Measurements from ENCODE around the gene BEAN1.
"Not testable (repeated sequence)": the region's sequence is repeated elsewhere in the genome, so short reads cannot be mapped to it uniquely, and the experiment has no call there.

The BEAN1 gene

DNA sequence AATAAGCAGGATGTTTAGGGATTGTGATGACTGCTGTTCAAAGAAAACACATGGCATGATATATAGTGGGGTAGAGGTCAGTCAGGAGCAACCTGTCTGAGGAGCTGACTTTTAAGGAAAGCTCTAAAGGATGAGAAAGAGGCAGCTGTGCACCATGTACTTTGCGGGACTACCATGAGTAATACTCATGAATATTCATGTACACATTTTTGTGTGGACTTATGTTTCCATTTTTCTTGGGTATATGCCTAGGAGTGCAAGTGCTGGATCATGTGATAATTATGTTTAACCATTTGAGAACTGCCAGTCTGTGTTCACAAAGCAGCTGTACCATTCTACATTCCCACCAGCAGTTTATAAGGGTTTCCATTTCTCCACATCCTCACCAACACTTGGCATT is 35.8 kb downstream of the BEAN1 start:
- Histone ChIP-seq H3K9me3 (ENCODE audit: control insufficient read depth, insufficient read depth, low read depth, low read length) (no peaks in the 10 kb centered on the region), H3K27ac (ENCODE audit: low read depth, low read length) (no peak overlapping the region), H3K4me1 (ENCODE audit: control insufficient read depth, insufficient read depth, low read length) (peaks cover 14% of the 10 kb centered on the region), H3K4me3 (ENCODE audit: low read depth, low read length) (no peak overlapping the region), H3K36me3 (ENCODE audit: control insufficient read depth, insufficient read depth, low read length) (no peaks in the 10 kb centered on the region), H3K27me3 (ENCODE audit: control insufficient read depth, insufficient read depth, low read length) (no peaks in the 10 kb centered on the region; the same call in 1 of the 2 replicates), H3K9ac (ENCODE audit: low read length) (no peak overlapping the region)

DNA sequence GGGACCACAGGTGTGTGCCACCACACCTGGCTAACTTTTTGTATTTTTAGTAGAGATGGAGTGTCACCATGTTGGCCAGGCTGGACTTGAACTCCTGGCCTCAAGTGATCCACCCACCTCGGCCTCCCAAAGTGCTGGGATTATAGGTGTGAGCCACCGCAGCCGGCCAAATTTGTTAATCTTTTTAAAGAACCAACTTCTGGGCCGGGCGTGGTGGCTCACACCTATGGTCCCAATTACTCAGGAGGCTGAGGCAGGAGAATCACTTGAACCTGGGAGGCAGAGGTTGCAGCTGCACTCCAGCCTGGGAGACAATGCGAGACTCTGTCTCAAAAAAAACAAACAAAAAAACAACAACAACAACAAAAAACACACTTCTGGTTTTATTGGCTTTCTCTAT is 38.9 kb downstream of the BEAN1 start:
- H3K4me3 ChIP-seq (ENCODE audit: low read depth, low read length); H3K9me3 ChIP-seq (ENCODE audit: control insufficient read depth, insufficient read depth, low read depth, low read length); H3K9ac ChIP-seq (ENCODE audit: low read length); H3K27ac ChIP-seq (ENCODE audit: low read depth, low read length); H3K27me3 ChIP-seq (ENCODE audit: control insufficient read depth, insufficient read depth, low read length); H3K4me1 ChIP-seq (ENCODE audit: control insufficient read depth, insufficient read depth, low read length); H3K36me3 ChIP-seq (ENCODE audit: control insufficient read depth, insufficient read depth, low read length): not testable (repeated sequence)

DNA sequence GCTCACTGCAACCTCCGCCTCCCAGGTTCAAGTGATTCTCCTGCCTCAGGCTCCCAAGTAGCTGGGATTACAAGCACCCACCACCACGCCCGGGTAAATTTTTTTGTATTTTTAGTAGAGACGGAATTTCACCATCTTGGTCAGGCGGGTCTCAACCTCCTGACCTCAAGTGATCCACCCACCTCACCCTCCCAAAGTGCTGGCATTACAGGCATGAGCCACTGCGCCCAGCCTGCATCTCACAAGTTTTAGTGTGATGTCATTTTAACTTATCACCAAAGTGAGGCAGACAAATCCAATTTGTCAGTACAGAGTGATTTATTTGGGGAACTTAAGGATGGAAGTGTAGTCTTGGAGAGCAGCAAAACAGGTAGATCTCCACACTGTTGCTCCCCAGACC is 39.5 kb downstream of the BEAN1 start:
- not testable (repeated sequence) for H3K9me3 ChIP-seq (ENCODE audit: control insufficient read depth, insufficient read depth, low read depth, low read length); H3K27me3 ChIP-seq (ENCODE audit: control insufficient read depth, insufficient read depth, low read length); H3K27ac ChIP-seq (ENCODE audit: low read depth, low read length); H3K9ac ChIP-seq (ENCODE audit: low read length); H3K36me3 ChIP-seq (ENCODE audit: control insufficient read depth, insufficient read depth, low read length); H3K4me1 ChIP-seq (ENCODE audit: control insufficient read depth, insufficient read depth, low read length); H3K4me3 ChIP-seq (ENCODE audit: low read depth, low read length)

DNA sequence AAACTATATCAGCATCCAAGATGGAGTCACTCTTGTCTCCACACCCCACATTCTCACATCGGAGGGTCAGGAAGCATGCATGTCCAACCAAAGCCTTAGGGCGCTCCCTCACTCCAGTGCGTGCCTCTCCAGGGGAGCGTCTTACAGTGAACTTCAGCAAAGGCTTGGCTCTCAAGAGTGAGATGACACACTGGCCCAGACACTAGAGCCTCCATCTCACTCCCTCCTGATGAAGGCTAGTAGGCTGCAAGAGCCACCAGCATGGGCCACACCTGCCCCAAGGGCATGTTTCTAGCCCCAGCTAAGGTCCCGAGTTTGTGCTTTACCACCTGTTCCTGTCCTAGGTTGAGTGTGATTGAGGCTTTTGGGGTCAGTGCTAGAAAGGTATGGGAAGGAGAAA is 40.5 kb downstream of the BEAN1 start:
- Histone ChIP-seq H3K4me3 (ENCODE audit: low read depth, low read length) (no peak overlapping the region), H3K9me3 (ENCODE audit: control insufficient read depth, insufficient read depth, low read depth, low read length) (no peaks in the 10 kb centered on the region), H3K9ac (ENCODE audit: low read length) (no peak overlapping the region), H3K4me1 (ENCODE audit: control insufficient read depth, insufficient read depth, low read length) (no peaks in the 10 kb centered on the region), H3K27ac (ENCODE audit: low read depth, low read length) (no peak overlapping the region), H3K36me3 (ENCODE audit: control insufficient read depth, insufficient read depth, low read length) (no peaks in the 10 kb centered on the region), H3K27me3 (ENCODE audit: control insufficient read depth, insufficient read depth, low read length) (peaks cover 4% of the 10 kb centered on the region; the same call in 1 of the 2 replicates)

DNA sequence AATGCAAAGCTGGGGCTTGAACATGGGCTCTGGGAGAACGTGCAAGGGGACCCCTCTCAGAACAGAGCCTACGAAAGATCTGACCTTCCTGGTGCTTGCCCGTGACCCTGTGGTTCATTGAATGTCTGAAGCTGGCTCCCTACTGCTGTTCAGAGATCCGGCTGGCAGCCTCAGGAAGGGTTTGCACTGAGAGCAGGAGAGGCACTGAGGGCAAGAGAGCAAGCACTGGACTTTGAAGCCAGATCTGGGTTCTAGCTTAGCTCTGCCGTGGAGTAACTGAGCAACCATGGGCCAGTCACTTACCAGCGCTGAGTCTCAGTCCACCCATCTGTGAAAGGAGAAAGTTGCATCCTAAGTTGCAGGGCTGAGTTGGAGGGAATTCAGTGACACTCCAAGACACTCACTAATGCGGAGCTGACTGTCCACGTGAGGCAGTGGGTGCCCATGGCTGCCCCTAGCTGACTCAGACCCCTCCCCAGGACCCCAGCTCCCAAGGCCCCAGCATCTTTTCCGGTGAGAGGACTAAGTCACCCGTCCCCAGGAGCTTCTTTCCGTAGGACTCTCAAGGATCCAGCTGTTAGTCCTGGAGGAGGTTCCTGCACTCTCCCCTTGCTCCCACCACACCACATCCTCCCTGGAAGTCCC is 41.3 kb downstream of the BEAN1 start:
- Histone ChIP-seq H3K27me3 (ENCODE audit: control insufficient read depth, insufficient read depth, low read length) (peaks cover 4% of the 10 kb centered on the region; the same call in 1 of the 2 replicates), H3K36me3 (ENCODE audit: control insufficient read depth, insufficient read depth, low read length) (no peaks in the 10 kb centered on the region), H3K9me3 (ENCODE audit: control insufficient read depth, insufficient read depth, low read depth, low read length) (no peaks in the 10 kb centered on the region), H3K4me3 (ENCODE audit: low read depth, low read length) (no peak overlapping the region), H3K27ac (ENCODE audit: low read depth, low read length) (no peak overlapping the region), H3K9ac (ENCODE audit: low read length) (no peak overlapping the region), H3K4me1 (ENCODE audit: control insufficient read depth, insufficient read depth, low read length) (no peaks in the 10 kb centered on the region)

DNA sequence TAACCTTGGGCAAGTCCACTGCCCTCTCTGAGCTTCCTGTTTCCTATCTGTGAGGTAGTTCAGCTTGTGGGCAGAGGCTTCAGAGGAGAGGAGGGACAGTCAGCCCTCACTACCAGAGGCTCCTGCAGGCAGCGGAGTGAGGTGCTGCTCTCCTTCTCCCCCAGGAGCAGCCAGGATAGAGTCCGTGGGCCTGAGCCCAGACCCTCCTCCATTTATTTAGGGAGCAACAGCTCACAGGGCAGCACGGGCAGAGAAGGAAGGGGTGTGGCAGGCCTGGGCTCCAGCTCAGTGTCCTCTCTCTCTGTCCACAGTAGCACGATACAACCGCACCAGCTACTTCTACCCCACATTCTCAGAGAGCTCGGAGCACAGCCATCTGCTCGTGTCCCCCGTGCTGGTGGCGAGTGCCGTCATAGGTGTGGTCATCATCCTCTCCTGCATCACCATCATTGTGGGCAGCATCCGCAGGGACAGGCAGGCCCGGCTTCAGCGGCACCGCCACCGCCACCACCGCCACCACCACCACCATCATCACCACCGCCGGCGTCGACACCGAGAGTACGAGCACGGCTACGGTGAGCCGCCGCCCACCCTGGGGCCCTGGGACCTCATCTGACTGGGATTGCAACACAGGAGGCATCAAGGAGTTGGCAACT is 42.3 kb downstream of the BEAN1 start:
- Histone ChIP-seq H3K27ac (ENCODE audit: low read depth, low read length) (no peak overlapping the region), H3K4me3 (ENCODE audit: low read depth, low read length) (no peak overlapping the region), H3K9me3 (ENCODE audit: control insufficient read depth, insufficient read depth, low read depth, low read length) (no peaks in the 10 kb centered on the region), H3K36me3 (ENCODE audit: control insufficient read depth, insufficient read depth, low read length) (no peaks in the 10 kb centered on the region), H3K4me1 (ENCODE audit: control insufficient read depth, insufficient read depth, low read length) (no peaks in the 10 kb centered on the region), H3K9ac (ENCODE audit: low read length) (no peak overlapping the region), H3K27me3 (ENCODE audit: control insufficient read depth, insufficient read depth, low read length) (peaks cover 4% of the 10 kb centered on the region; the same call in 1 of the 2 replicates)

DNA sequence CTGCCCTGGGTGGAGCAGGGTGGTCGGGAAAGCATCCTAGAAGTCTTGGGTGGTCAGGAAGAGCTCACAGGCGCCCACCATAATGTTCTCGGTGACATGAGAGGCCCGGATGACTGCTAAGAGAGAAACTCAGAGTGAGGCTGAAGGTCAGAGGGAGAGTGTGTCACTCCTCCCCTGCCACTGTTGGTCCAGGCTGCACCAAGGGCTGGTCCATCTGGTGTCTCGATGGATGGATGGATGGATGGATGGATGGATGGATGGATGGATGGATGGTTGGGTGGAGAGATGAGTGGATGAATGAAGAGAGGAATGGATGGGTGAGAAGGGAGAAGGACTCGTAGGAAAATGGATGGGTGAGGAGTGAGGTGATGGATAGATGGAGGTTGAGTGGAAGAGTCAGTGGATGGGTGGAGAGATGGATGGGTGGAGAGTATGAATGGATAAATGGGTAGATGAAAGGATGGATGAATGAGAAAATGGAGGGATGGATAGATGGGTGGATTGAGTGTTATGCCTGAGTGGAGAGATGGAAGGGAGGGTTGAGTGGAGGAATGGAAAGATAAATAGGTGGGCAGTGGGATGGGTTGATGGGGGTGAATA is 43.0 kb downstream of the BEAN1 start:
- Histone ChIP-seq H3K4me1 (ENCODE audit: control insufficient read depth, insufficient read depth, low read length) (peaks cover 4% of the 10 kb centered on the region), H3K9ac (ENCODE audit: low read length) (no peak overlapping the region), H3K27me3 (ENCODE audit: control insufficient read depth, insufficient read depth, low read length) (peaks cover 7% of the 10 kb centered on the region; the same call in 1 of the 2 replicates), H3K9me3 (ENCODE audit: control insufficient read depth, insufficient read depth, low read depth, low read length) (no peaks in the 10 kb centered on the region), H3K27ac (ENCODE audit: low read depth, low read length) (no peak overlapping the region), H3K36me3 (ENCODE audit: control insufficient read depth, insufficient read depth, low read length) (no peaks in the 10 kb centered on the region), H3K4me3 (ENCODE audit: low read depth, low read length) (no peak overlapping the region)

DNA sequence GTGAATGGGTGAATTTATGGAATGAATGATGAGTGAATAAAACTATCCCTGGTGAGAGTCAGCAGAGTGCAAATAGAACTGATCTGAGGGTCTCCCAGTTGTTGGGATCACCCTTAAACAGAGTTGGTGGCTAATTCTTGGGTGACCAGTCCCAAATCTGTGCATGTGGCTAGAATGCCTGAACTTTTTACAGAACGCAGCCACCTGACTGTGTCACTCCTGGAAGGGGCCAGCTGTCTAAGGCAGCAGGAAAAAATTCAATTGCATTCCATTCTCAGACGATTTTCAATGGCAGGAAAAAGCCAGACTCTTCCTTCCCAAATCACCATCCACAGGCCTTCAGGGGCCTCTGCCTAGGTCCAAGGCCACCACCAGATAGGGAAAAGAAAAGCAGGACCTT is 43.5 kb downstream of the BEAN1 start:
- no peak overlapping the region for H3K4me3 ChIP-seq (ENCODE audit: low read depth, low read length)
- no peak overlapping the region for H3K27ac ChIP-seq (ENCODE audit: low read depth, low read length)

DNA sequence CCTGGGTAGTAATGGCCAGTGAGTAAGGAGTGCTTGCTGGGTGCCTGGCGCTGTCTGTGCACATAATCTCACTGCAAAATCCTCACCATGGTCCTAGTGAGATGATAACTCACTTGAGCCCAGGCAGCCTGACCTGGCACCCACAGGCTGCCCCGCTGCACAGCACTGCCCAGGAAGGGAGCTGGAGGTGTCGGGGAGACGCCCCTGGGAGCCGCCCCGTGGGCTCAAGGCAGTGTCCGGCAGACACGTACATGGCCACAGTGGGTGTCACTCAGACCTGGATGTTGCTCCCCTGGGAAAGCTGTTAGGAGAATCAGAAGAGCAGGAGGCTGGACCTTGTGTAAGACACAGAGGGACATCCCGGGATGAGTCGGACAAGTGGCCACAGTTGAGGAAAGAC is 44.2 kb downstream of the BEAN1 start:
- Histone ChIP-seq H3K4me3 (ENCODE audit: low read depth, low read length) (no peak overlapping the region), H3K9me3 (ENCODE audit: control insufficient read depth, insufficient read depth, low read depth, low read length) (no peaks in the 10 kb centered on the region), H3K27me3 (ENCODE audit: control insufficient read depth, insufficient read depth, low read length) (peaks cover 11% of the 10 kb centered on the region; the same call in 1 of the 2 replicates)

More for the DNA sequence above, 43.5 kb downstream of the BEAN1 start:
- no peaks in the 10 kb centered on the region for H3K36me3 ChIP-seq (ENCODE audit: control insufficient read depth, insufficient read depth, low read length)
- no peaks in the 10 kb centered on the region for H3K9me3 ChIP-seq (ENCODE audit: control insufficient read depth, insufficient read depth, low read depth, low read length)
- H3K9ac ChIP-seq (ENCODE audit: low read length): no peak overlapping the region
- peaks cover 11% of the 10 kb centered on the region; the same call in 1 of the 2 replicates for H3K27me3 ChIP-seq (ENCODE audit: control insufficient read depth, insufficient read depth, low read length)
- H3K4me1 ChIP-seq (ENCODE audit: control insufficient read depth, insufficient read depth, low read length): peaks cover 8% of the 10 kb centered on the region

DNA sequence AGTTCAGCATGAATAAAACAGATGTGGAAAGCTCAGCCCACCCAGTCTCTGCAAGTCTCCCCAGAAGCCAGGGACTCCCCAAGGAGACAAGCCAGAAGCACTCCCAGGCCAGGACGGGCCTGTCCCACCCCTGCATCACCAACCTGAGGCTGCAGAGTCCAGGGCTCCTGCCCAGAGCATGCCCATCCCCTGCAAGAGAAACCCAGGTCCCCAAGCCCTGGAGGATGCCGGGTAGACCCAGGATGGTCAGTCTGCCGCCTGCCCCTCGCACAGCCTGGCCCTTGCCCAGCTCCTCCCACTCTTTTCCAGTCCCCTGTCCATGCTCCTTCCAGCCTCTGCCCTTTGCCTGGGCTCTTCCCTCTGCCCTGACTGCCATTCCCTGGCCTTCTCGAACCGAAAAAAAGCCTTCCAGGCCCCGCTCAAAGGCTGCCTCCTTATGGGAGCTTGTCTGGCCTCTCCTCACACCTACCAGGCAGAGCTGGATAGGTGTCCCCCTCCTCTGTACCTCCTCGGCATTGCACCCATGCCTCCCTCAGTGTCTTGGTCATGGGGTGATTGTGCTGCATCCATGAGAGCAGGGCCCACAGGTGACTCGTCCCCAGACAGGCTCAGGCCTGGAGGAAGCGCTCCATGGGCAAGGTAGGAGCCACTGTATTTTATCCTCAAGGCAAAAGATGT is 44.8 kb downstream of the BEAN1 start:
- Histone ChIP-seq H3K36me3 (ENCODE audit: control insufficient read depth, insufficient read depth, low read length) (no peaks in the 10 kb centered on the region), H3K4me3 (ENCODE audit: low read depth, low read length) (no peak overlapping the region), H3K9ac (ENCODE audit: low read length) (no peak overlapping the region), H3K27ac (ENCODE audit: low read depth, low read length) (no peak overlapping the region), H3K27me3 (ENCODE audit: control insufficient read depth, insufficient read depth, low read length) (peaks cover 11% of the 10 kb centered on the region; the same call in 1 of the 2 replicates), H3K4me1 (ENCODE audit: control insufficient read depth, insufficient read depth, low read length) (peaks cover 8% of the 10 kb centered on the region), H3K9me3 (ENCODE audit: control insufficient read depth, insufficient read depth, low read depth, low read length) (no peaks in the 10 kb centered on the region)

More for the DNA sequence above, 44.2 kb downstream of the BEAN1 start:
- Histone ChIP-seq H3K9ac (ENCODE audit: low read length) (no peak overlapping the region), H3K36me3 (ENCODE audit: control insufficient read depth, insufficient read depth, low read length) (no peaks in the 10 kb centered on the region), H3K4me1 (ENCODE audit: control insufficient read depth, insufficient read depth, low read length) (peaks cover 8% of the 10 kb centered on the region), H3K27ac (ENCODE audit: low read depth, low read length) (no peak overlapping the region)
